NT2/D1 (cell line): ENCODE results near the gene EXOC3L1.
A peak's percentile ranks its signal among the peaks of the same experiment; 100 is the strongest.

ENCODE experiments used
- DNase-seq: peaks from one replicate; pipeline ENCODE4 v3.0.0-alpha.2; 2011; ENCODE audit warnings: low read depth, low spot score
- H3K27me3 ChIP-seq: 2 replicates; pipeline ENCODE4 v1.6.0; 2011; ENCODE audit warnings: mild to moderate bottlenecking; ENCODE audit not compliant: insufficient read length, insufficient read depth
- H3K36me3 ChIP-seq: 2 replicates; pipeline ENCODE4 v1.6.1; 2011; ENCODE audit warnings: mild to moderate bottlenecking, low read length, mixed read lengths; ENCODE audit not compliant: insufficient read depth, insufficient read length
- H3K4me1 ChIP-seq: 2 replicates; pipeline ENCODE4 v1.5.1; 2011; ENCODE audit not compliant: insufficient read depth, insufficient read length
- H3K4me3 ChIP-seq: 2 replicates; pipeline ENCODE4 v1.5.1; 2011; ENCODE audit warnings: low read depth; ENCODE audit not compliant: insufficient read length
- H3K9ac ChIP-seq: 2 replicates; pipeline ENCODE4 v1.6.0; 2011; ENCODE audit warnings: low read depth; ENCODE audit not compliant: insufficient read length
- H3K9me3 ChIP-seq: 2 replicates; pipeline ENCODE4 v1.5.1; 2011; ENCODE audit warnings: mild to moderate bottlenecking, low read length; ENCODE audit not compliant: insufficient read depth
- SUZ12 ChIP-seq: IDR thresholded peaks from 2 replicates; pipeline ENCODE4 v1.6.1; 2011; ENCODE audit not compliant: insufficient read length, insufficient read depth; ENCODE audit errors: extremely low read depth
- YY1 ChIP-seq: IDR thresholded peaks from 2 replicates; pipeline ENCODE4 v1.6.1; 2011; ENCODE audit not compliant: insufficient read length, insufficient read depth
- ZNF274 ChIP-seq: IDR thresholded peaks from 2 replicates; pipeline ENCODE4 v1.6.1; 2011; ENCODE audit warnings: mild to moderate bottlenecking, low read depth, low read length

Gene EXOC3L1

GRCh38 chr16:67181346-67181745 lies 8.6 kb downstream of the EXOC3L1 start:
- TF ChIP-seq YY1 (no peak), ZNF274 (no peak), SUZ12 (no peak)
- Histone ChIP-seq H3K36me3 (peaks cover 32% of the 10 kb centered on the region), H3K4me1 (peaks cover 30% of the 10 kb centered on the region), H3K4me3 (no peak overlapping the region), H3K9ac (no peak overlapping the region), H3K9me3 (no peaks in the 10 kb centered on the region), H3K27me3 (peaks cover 54% of the 10 kb centered on the region)
- no peak for DNase-seq

- peaks cover 22% of the 10 kb centered on the region for H3K4me1 ChIP-seq
- TF ChIP-seq SUZ12 (no peak), YY1 (no peak), ZNF274 (no peak)
- H3K4me3 ChIP-seq: no peak overlapping the region
- H3K36me3 ChIP-seq: peaks cover 41% of the 10 kb centered on the region
- H3K27me3 ChIP-seq: peaks cover 54% of the 10 kb centered on the region
- H3K9me3 ChIP-seq: no peaks in the 10 kb centered on the region
- no peak for DNase-seq
- H3K9ac ChIP-seq: no peak overlapping the region
Observed at GRCh38 chr16:67180166-67180565, 9.8 kb downstream of the EXOC3L1 start.

GRCh38 chr16:67179421-67180080 lies 10.4 kb downstream of the EXOC3L1 start:
- H3K36me3 ChIP-seq: peaks cover 42% of the 10 kb centered on the region
- TF ChIP-seq SUZ12: no peak
- no peak for TF ChIP-seq ZNF274
- no peak for TF ChIP-seq YY1
- H3K4me1 ChIP-seq: peaks cover 20% of the 10 kb centered on the region
- peaks cover 54% of the 10 kb centered on the region for H3K27me3 ChIP-seq
- no peak for DNase-seq
- H3K9me3 ChIP-seq: no peaks in the 10 kb centered on the region
- no peak overlapping the region for H3K9ac ChIP-seq
- H3K4me3 ChIP-seq: no peak overlapping the region

GRCh38 chr16:67177743-67178699 lies 11.9 kb downstream of the EXOC3L1 start:
- TF ChIP-seq YY1 (no peak), SUZ12 (no peak), ZNF274 (no peak)
- Histone ChIP-seq H3K4me3 (peak overlapping the region; percentile 44), H3K9me3 (no peaks in the 10 kb centered on the region), H3K4me1 (peaks cover 29% of the 10 kb centered on the region), H3K36me3 (peaks cover 42% of the 10 kb centered on the region), H3K9ac (peak overlapping the region; percentile 77), H3K27me3 (peaks cover 63% of the 10 kb centered on the region)
- peak; percentile 57 for DNase-seq

GRCh38 chr16:67176662-67177061 lies 13.3 kb downstream of the EXOC3L1 start:
- peaks cover 38% of the 10 kb centered on the region for H3K36me3 ChIP-seq
- no peak for DNase-seq
- TF ChIP-seq ZNF274: no peak
- no peak for TF ChIP-seq SUZ12
- TF ChIP-seq YY1: no peak
- H3K4me1 ChIP-seq: peaks cover 29% of the 10 kb centered on the region
- no peak overlapping the region for H3K4me3 ChIP-seq
- no peak overlapping the region for H3K9ac ChIP-seq
- peaks cover 75% of the 10 kb centered on the region for H3K27me3 ChIP-seq
- no peaks in the 10 kb centered on the region for H3K9me3 ChIP-seq

GRCh38 chr16:67174706-67175231 lies 15.2 kb downstream of the EXOC3L1 start:
- Histone ChIP-seq H3K36me3 (peaks cover 26% of the 10 kb centered on the region), H3K27me3 (peaks cover 79% of the 10 kb centered on the region), H3K4me3 (peak overlapping the region; percentile 34), H3K9me3 (no peaks in the 10 kb centered on the region), H3K9ac (peak overlapping the region; percentile 66), H3K4me1 (peaks cover 29% of the 10 kb centered on the region)
- no peak for DNase-seq
- TF ChIP-seq ZNF274: no peak
- TF ChIP-seq YY1: no peak
- no peak for TF ChIP-seq SUZ12
